GM18519 (cell line): ENCODE results near the gene OCSTAMP.

Experiments
- ATAC-seq: cut with Tn5 transposase; IDR thresholded peaks from one replicate; pipeline ENCODE4 v1.9.1; 2021; ENCODE audit warnings: mild to moderate bottlenecking, moderate library complexity; ENCODE audit not compliant: unreplicated experiment, low FRiP score

Gene OCSTAMP

GRCh38 chr20:46550461-46550860 lies at the start of gene OCSTAMP:
TSS of gene OCSTAMP (minus strand) at chr20:46550654. CDS start at chr20:46550560, 94 bp downstream.
- no peak for ATAC-seq

- no peak for ATAC-seq
Observed at GRCh38 chr20:46599227-46599987, 49.0 kb upstream of the OCSTAMP start.

GRCh38 chr20:46595933-46596332 lies 45.5 kb upstream of the OCSTAMP start:
- ATAC-seq = no peak

- ATAC-seq = no peak
Observed at GRCh38 chr20:46594725-46595124, 44.3 kb upstream of the OCSTAMP start.

- ATAC-seq = no peak
Observed at GRCh38 chr20:46592580-46593362, 42.3 kb upstream of the OCSTAMP start.

- no peak for ATAC-seq
Observed at GRCh38 chr20:46590443-46590842, 40.0 kb upstream of the OCSTAMP start.

- no peak for ATAC-seq
Observed at GRCh38 chr20:46588532-46589511, 38.4 kb upstream of the OCSTAMP start.

- no peak for ATAC-seq
Observed at GRCh38 chr20:46587986-46588385, 37.5 kb upstream of the OCSTAMP start.

- ATAC-seq = no peak
Observed at GRCh38 chr20:46586724-46587123, 36.3 kb upstream of the OCSTAMP start.

GRCh38 chr20:46584508-46584907 lies 34.1 kb upstream of the OCSTAMP start:
- no peak for ATAC-seq

GRCh38 chr20:46583411-46584214 lies 33.2 kb upstream of the OCSTAMP start:
- ATAC-seq = no peak

- no peak for ATAC-seq
Observed at GRCh38 chr20:46582648-46583047, 32.2 kb upstream of the OCSTAMP start.

GRCh38 chr20:46581391-46581790 lies 30.9 kb upstream of the OCSTAMP start:
- no peak for ATAC-seq

- ATAC-seq = no peak
Observed at GRCh38 chr20:46580613-46581205, 30.3 kb upstream of the OCSTAMP start.

GRCh38 chr20:46578745-46579144 lies 28.3 kb upstream of the OCSTAMP start:
- no peak for ATAC-seq

- no peak for ATAC-seq
Observed at GRCh38 chr20:46576774-46577395, 26.4 kb upstream of the OCSTAMP start.

GRCh38 chr20:46575937-46576461 lies 25.5 kb upstream of the OCSTAMP start:
- no peak for ATAC-seq

GRCh38 chr20:46575394-46575793 lies 24.9 kb upstream of the OCSTAMP start:
- no peak for ATAC-seq
